Hepatocyte (in vitro differentiated cells): Measurements from ENCODE around the gene ZNF425. TPM values are rescaled to one million over a fixed set of nuclear protein-coding genes. Genes with fewer than 3 reads are reported as not detected.

Experiments used
- DNase-seq: peaks from one replicate; pipeline ENCODE4 v3.0.0-alpha.2; 2016; ENCODE audit warnings: low spot score
- H2AFZ ChIP-seq: fragments of 200-600 bp; sonication (generic); 2 replicates; pipeline ENCODE4 v1.6.0; 2016; ENCODE audit warnings: antibody characterized with exemption, mild to moderate bottlenecking
- H3K27ac ChIP-seq: fragments of 200-600 bp; sonication (generic); 2 replicates; pipeline ENCODE4 v1.5.1; 2016; ENCODE audit warnings: mild to moderate bottlenecking
- H3K27me3 ChIP-seq: fragments of 200-600 bp; sonication (generic); 2 replicates; pipeline ENCODE4 v1.6.1; 2016
- H3K36me3 ChIP-seq: fragments of 200-600 bp; sonication (generic); replicated peaks from 2 replicates; pipeline ENCODE4 v1.5.1; 2016; ENCODE audit warnings: low read depth; ENCODE audit not compliant: insufficient read depth
- H3K4me1 ChIP-seq: fragments of 200-600 bp; sonication (generic); 2 replicates; pipeline ENCODE4 v1.5.1; 2016; ENCODE audit warnings: mild to moderate bottlenecking, moderate library complexity; ENCODE audit not compliant: insufficient read depth
- H3K4me2 ChIP-seq: fragments of 200-600 bp; sonication (generic); 2 replicates; pipeline ENCODE4 v1.6.0; 2016
- H3K4me3 ChIP-seq: fragments of 200-600 bp; sonication (generic); 2 replicates; pipeline ENCODE4 v1.5.1; 2016; ENCODE audit warnings: mild to moderate bottlenecking
- H3K79me2 ChIP-seq: fragments of 200-600 bp; sonication (generic); 2 replicates; pipeline ENCODE4 v1.6.0; 2017; ENCODE audit warnings: mild to moderate bottlenecking
- H3K9me2 ChIP-seq: fragments of 200-600 bp; sonication (generic); replicated peaks from 2 replicates; pipeline ENCODE4 v1.6.0; 2017; ENCODE audit warnings: mild to moderate bottlenecking; ENCODE audit not compliant: insufficient read depth
- H3K9me3 ChIP-seq: fragments of 200-600 bp; sonication (generic); 2 replicates; pipeline ENCODE4 v1.5.1; 2016; ENCODE audit warnings: low read depth, mild to moderate bottlenecking
- H4K20me1 ChIP-seq: fragments of 200-600 bp; sonication (generic); 2 replicates; pipeline ENCODE4 v1.6.0; 2016; ENCODE audit warnings: mild to moderate bottlenecking; ENCODE audit not compliant: insufficient read depth, poor library complexity, severe bottlenecking
- EZH2 ChIP-seq: fragments of 200-600 bp; sonication (generic); IDR thresholded peaks from 2 replicates; pipeline ENCODE4 v1.6.1; 2016; ENCODE audit warnings: antibody characterized with exemption, mild to moderate bottlenecking, borderline replicate concordance
- EZH2phosphoT487 ChIP-seq: fragments of 200-600 bp; sonication (generic); IDR thresholded peaks from one replicate; pipeline ENCODE4 v1.6.1; 2018; ENCODE audit warnings: antibody characterized with exemption, mild to moderate bottlenecking, low read depth, moderate library complexity; ENCODE audit not compliant: unreplicated experiment, severe bottlenecking
- WGBS: methylation state at CpG from one replicate; pipeline ENCODE4 v1.1.6; 2016; ENCODE audit warnings: low lambda C conversion rate; ENCODE audit errors: missing lambda C conversion rate; 5-methylcytosine and 5-hydroxymethylcytosine counted together
- polyA plus RNA-seq: library from polyadenylated mRNA; unstranded; fragments of >200 nt; fragmentation: Nextera tagmentation; extraction: Ambion mirVana; gene quantifications from 2 replicates; pipeline ENCODE4 v1.2.1, GENCODE V29; 2016
- total RNA-seq: library from RNA; depleted of rRNA; stranded (reverse); fragments of >200 nt; gene quantifications from 2 replicates; pipeline ENCODE4 v1.2.3, GENCODE V29; 2014
- TF ChIP-seq, protein P1 (sequence below): fragments of 200-600 bp; sonication (generic); IDR thresholded peaks from 2 replicates; pipeline ENCODE4 v1.5.1; 2016; ENCODE audit warnings: antibody characterized with exemption, mild to moderate bottlenecking; ENCODE audit not compliant: poor library complexity

ZNF425 gene
- total and polyA plus RNA-seq, 2 experiments from 2014 or later, result 3.3 to 3.9 TPM

DNA sequence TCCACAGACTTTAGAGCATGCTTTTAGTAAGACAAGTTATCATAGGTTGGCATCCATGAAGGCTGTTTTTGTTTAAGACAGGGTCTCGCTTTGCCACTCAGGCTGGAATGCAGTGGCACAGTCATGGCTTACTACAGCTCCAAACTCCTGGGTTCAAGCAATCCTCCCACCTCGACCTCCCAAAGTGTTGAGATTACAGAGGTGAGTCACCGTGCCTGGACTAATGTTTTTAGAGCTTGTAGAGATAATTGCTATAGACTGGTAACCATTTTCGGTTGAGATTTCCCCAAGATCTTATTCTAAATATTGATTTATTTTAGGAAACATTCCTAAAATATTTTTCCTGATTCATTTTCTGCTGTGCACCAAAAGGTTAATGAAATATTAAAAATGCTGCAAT is 15.8 kb upstream of the ZNF425 start:
- Histone ChIP-seq H3K79me2 (no peaks in the 10 kb centered on the region), H3K27me3 (no peaks in the 10 kb centered on the region), H3K4me2 (no peak overlapping the region), H3K4me3 (no peak overlapping the region), H3K9me3 (no peaks in the 10 kb centered on the region), H3K4me1 (no peaks in the 10 kb centered on the region), H4K20me1 (no peaks in the 10 kb centered on the region), H2AFZ (no peak overlapping the region), H3K27ac (no peak overlapping the region), H3K9me2 (no peaks in the 10 kb centered on the region), H3K36me3 (no peaks in the 10 kb centered on the region)
- TF ChIP-seq EZH2phosphoT487 (no peak), EZH2 (no peak)
- TF ChIP-seq, protein P1, sequence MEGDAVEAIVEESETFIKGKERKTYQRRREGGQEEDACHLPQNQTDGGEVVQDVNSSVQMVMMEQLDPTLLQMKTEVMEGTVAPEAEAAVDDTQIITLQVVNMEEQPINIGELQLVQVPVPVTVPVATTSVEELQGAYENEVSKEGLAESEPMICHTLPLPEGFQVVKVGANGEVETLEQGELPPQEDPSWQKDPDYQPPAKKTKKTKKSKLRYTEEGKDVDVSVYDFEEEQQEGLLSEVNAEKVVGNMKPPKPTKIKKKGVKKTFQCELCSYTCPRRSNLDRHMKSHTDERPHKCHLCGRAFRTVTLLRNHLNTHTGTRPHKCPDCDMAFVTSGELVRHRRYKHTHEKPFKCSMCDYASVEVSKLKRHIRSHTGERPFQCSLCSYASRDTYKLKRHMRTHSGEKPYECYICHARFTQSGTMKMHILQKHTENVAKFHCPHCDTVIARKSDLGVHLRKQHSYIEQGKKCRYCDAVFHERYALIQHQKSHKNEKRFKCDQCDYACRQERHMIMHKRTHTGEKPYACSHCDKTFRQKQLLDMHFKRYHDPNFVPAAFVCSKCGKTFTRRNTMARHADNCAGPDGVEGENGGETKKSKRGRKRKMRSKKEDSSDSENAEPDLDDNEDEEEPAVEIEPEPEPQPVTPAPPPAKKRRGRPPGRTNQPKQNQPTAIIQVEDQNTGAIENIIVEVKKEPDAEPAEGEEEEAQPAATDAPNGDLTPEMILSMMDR, result no peak
- DNase-seq, result no peak
- WGBS, result 83% methylated on average over 4 of the region's 4 CpGs

DNA sequence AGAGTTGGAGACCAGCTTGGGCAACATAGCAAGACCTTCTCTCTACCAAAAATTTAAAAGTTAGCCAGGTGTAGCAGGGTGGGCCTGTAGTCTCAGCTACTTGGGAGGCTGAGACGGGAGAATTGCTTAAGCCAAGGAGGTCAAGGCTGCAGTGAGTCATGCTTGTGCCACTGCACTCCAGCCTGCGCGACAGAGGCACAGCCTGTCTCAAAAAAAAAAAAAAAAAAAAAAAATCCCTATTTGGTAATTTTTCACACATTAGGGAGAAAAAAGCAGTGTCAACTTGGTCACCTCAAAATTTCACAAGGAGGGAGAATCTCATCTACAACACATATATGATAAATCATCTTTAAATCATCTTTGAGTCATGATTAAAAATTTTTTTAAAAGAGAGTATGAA is 14.7 kb upstream of the ZNF425 start:
- Histone ChIP-seq H3K27me3 (no peaks in the 10 kb centered on the region), H2AFZ (no peak overlapping the region), H3K4me1 (no peaks in the 10 kb centered on the region), H3K4me2 (no peak overlapping the region), H3K9me2 (no peaks in the 10 kb centered on the region), H3K79me2 (no peaks in the 10 kb centered on the region), H3K4me3 (no peak overlapping the region), H3K27ac (no peak overlapping the region), H3K9me3 (no peaks in the 10 kb centered on the region), H4K20me1 (no peaks in the 10 kb centered on the region), H3K36me3 (no peaks in the 10 kb centered on the region)
- TF ChIP-seq, protein P1, result no peak
- TF ChIP-seq EZH2phosphoT487 (no peak), EZH2 (no peak)
- WGBS, result 87% methylated on average over 3 of the region's 3 CpGs
- no peak for DNase-seq

DNA sequence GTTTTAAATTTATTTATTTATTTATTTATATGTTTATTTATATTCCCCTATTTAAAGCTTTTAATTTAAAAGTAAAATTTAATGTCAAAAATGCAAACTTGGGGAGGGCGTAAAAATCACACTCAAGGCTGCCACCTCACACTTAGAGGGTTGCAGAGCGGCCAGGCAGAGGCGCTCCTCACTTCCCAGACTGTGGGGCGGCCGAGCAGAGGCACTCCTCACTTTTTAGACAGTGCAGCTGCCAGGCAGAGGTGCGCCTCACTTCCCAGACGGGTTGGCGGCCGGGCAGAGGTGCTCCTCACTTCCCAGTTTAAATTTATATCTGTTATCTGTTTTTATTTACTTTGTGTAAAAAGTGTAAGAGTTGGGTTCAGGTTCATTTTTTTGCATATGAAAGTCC is 10.0 kb upstream of the ZNF425 start:
- TF ChIP-seq EZH2phosphoT487 (no peak), EZH2 (no peak)
- TF ChIP-seq, protein P1, result no peak
- H3K4me3 ChIP-seq, result no peak overlapping the region
- H3K4me2 ChIP-seq, result no peak overlapping the region
- H3K27ac ChIP-seq, result no peak overlapping the region
- H3K36me3 ChIP-seq, result no peaks in the 10 kb centered on the region
- DNase-seq, result no peak
- H3K9me2 ChIP-seq, result no peaks in the 10 kb centered on the region
- no peaks in the 10 kb centered on the region for H3K9me3 ChIP-seq
- no peaks in the 10 kb centered on the region for H3K4me1 ChIP-seq
- H3K27me3 ChIP-seq, result no peaks in the 10 kb centered on the region
- H4K20me1 ChIP-seq, result no peaks in the 10 kb centered on the region
- WGBS, result 97% methylated on average over 9 of the region's 9 CpGs
- H2AFZ ChIP-seq, result no peak overlapping the region
- no peaks in the 10 kb centered on the region for H3K79me2 ChIP-seq
